HG02973 (cell line): ENCODE measurements around the gene SLIT3.

Source experiments
- ATAC-seq: cut with Tn5 transposase; IDR thresholded peaks from one replicate; pipeline ENCODE4 v1.9.1; 2021; ENCODE audit warnings: moderate library complexity; ENCODE audit not compliant: unreplicated experiment

The SLIT3 gene

DNA sequence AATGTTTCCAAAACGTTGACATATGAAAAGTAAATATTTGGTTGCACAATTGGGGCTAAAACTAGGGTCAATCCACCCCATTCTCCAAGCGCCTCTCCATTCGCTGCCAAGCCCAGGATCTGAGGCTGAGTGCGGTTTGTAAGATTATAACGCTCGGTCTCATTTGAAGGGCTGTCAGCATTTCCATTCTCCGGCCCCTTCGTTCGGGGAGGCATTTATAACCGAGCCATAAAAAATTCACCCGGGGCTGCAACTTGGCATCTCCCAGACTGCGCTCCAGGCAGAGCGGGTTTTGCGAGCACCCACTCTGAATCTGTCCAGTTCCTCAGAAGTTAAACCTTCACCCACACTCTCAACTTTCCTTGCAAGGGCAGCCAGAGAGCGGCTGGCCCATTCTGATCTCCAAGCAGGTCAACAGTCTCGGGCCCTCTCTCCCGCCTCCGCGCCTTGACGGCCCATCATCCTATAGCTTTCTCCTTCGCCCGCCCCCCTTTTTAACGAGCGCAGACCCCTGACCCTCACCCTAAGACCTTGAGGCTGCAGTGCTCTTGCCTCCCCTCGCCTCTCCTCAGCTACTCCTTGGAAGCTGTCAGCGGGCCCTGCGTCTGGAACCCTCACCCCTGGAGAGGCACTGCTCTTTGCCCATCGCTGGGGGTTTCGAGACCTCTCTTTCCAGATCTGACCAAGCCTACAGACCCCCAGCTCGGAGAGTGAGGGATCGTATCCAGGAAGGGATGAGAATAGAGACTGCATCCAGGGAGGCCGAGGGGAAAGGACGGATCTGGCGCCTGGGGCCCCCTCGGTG lies 1.1 kb downstream of the SLIT3 start:
- no peak for ATAC-seq

GRCh38 chr5:169299191-169299662 lies 1.7 kb downstream of the SLIT3 start:
- ATAC-seq = no peak

GRCh38 chr5:169298193-169298592 lies 2.7 kb downstream of the SLIT3 start:
- no peak for ATAC-seq

DNA sequence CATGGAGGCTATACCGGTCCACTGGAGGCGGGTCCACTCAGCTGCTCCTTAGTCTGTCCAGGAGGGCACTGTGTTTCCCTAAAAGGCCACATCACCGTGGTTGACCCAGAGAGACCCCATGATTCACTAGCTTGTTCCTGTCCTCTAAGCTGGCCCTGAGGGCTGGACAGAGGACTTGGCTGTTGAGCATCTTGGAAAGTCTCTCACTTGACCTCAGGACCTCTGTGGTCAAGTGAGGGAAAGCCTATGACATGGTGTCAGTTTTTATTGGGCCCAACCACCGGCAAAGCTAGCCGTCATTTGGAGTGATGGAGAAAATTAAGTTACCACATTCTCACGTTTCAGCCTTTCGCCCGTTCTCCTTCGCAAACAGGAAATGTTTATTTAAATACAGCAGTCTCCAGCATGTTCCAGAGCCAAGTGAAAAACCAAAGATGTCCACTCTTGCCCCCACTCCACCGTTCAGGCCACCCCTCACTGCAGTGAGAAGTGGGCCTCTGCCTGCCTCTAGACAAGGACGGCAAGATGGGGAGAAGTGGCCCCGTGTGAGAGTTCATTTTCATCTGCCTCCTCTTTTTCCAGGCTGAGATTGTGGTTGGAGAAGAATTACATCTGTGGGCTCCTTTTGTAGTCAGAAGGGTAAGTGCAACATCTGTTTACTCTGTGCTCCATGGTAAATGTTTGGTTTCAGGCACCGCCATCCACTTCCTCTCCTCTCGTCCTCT lies 4.4 kb downstream of the SLIT3 start:
- no peak for ATAC-seq

- ATAC-seq = no peak
These were observed 5.6 kb downstream of the SLIT3 start for GRCh38 chr5:169295306-169295705.

- ATAC-seq = no peak
These were observed 6.3 kb downstream of the SLIT3 start for GRCh38 chr5:169294621-169295020.

- no peak for ATAC-seq
These were observed 9.1 kb downstream of the SLIT3 start for GRCh38 chr5:169291877-169292276.

GRCh38 chr5:169290895-169291294 lies 10.0 kb downstream of the SLIT3 start:
- no peak for ATAC-seq

GRCh38 chr5:169289520-169289919 lies 11.4 kb downstream of the SLIT3 start:
- no peak for ATAC-seq

- no peak for ATAC-seq
These were observed 12.6 kb downstream of the SLIT3 start for GRCh38 chr5:169288066-169288930.

GRCh38 chr5:169287529-169287928 lies 13.4 kb downstream of the SLIT3 start:
- ATAC-seq = no peak

GRCh38 chr5:169286572-169287300 lies 14.2 kb downstream of the SLIT3 start:
- no peak for ATAC-seq

DNA sequence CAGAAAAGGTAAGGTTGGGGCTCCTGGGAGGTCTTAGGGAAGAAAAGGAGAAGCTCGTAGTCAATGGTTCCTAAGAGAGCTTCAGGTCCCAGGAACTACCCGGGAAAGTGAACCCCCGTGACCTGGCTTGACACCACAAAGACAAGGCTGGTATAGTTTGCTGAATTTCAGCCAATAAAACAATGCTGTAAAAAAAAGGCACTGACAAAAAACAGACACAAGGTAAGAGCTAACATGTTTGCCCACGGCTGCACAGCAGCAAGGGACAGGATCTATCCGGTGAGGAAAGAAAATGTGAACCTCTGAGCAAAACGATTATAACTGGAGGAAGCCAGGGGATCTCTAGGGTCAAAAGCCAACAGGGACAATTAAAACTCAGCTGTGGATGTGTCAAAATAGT lies 17.1 kb downstream of the SLIT3 start:
- ATAC-seq = no peak

DNA sequence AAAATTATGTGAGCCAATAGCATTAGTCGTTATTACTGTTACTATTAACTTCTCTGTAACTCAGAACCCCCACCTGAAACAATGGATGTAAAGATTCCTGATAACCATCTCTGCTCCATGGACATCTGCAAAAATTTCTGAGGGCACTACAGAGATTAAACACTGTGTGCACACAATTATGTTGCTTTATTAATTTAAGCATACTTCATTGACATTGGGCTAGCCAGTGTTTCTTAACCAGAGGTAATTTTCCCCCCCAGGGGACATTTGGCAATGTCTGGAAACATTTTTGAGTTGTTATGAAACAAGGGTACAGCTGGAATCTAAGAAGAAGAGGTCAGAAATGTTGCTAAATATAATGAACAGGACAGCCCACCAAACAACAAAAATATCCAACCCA lies 19.3 kb downstream of the SLIT3 start:
- no peak for ATAC-seq

DNA sequence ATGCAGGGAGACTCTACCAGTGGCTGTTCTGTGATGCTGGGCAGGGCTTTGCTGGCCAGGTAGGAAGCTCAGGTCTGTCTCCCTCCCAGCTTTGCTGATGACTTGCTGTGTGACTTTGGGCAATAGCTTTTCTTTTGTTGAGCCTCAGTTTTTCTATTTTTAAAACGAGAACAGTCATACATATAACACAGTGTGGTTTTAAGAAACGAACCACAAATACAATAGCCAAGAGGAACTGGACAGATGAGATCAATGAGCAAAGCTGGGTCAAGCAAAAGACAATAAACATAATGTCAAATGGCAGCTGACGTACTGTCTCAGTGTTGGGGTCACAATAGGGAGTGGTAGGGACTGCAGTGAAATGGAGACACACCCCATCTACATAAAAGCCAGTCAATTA lies 20.2 kb downstream of the SLIT3 start:
- no peak for ATAC-seq

- no peak for ATAC-seq
These were observed 20.7 kb downstream of the SLIT3 start for GRCh38 chr5:169280286-169280685.

- no peak for ATAC-seq
These were observed 21.8 kb downstream of the SLIT3 start for GRCh38 chr5:169279125-169279524.

GRCh38 chr5:169273881-169274280 lies 27.1 kb downstream of the SLIT3 start:
- ATAC-seq = no peak

- ATAC-seq = no peak
These were observed 27.5 kb downstream of the SLIT3 start for GRCh38 chr5:169273451-169273850.

DNA sequence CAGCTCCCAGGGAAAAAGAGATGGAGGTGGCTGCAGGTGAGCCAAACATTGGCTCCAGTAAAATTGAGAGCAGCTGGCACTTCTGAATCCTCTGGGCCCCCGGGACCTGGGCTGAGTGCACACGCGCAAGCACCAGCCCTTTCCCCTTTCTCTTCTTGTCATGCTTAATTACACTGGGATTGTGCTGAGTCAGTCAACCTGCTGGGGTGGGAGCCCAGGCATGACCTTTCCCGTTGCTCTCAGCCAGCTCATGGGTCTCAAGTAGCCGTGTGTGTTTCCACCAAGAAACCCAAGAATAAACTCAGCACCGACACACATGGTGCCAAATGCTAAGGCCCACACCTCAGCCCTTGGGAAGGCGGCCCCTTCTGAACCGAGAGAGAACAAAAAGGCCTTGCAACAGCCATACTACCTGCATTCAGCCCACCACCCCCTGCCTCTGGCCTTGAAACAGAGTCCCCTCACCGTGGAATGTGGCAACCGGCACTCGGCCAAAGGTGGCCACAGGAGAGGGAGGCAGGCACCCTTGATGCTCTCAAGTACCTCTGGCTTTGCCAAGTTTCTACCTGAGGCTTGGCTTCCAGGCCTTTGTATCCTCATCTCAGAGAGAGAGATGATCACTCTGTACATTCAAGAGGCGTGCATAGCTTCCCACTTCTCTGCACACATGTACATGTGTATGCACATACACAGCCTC lies 28.1 kb downstream of the SLIT3 start:
- no peak for ATAC-seq
